PC-3 (cell line): ENCODE results near the gene METTL16.

Experiments used
- EZH2 ChIP-seq: fragments of 300-600 bp; sonication (generic); IDR thresholded peaks from one replicate; pipeline ENCODE4 v1.6.1; 2017; ENCODE audit warnings: antibody characterized with exemption, mild to moderate bottlenecking, low read length; ENCODE audit not compliant: unreplicated experiment
- EZH2phosphoT487 ChIP-seq: fragments of 300-600 bp; sonication (generic); IDR thresholded peaks from 2 replicates; pipeline ENCODE4 v1.6.1; 2018; ENCODE audit warnings: mild to moderate bottlenecking, antibody characterized with exemption, low read length, borderline replicate concordance
- TF ChIP-seq, protein P1 (sequence below): fragments of 300-600 bp; sonication (generic); conservative IDR thresholded peaks from 2 replicates; pipeline ENCODE4 v1.5.1; 2017; ENCODE audit warnings: antibody characterized with exemption, low read depth, mild to moderate bottlenecking, low read length

DNA sequence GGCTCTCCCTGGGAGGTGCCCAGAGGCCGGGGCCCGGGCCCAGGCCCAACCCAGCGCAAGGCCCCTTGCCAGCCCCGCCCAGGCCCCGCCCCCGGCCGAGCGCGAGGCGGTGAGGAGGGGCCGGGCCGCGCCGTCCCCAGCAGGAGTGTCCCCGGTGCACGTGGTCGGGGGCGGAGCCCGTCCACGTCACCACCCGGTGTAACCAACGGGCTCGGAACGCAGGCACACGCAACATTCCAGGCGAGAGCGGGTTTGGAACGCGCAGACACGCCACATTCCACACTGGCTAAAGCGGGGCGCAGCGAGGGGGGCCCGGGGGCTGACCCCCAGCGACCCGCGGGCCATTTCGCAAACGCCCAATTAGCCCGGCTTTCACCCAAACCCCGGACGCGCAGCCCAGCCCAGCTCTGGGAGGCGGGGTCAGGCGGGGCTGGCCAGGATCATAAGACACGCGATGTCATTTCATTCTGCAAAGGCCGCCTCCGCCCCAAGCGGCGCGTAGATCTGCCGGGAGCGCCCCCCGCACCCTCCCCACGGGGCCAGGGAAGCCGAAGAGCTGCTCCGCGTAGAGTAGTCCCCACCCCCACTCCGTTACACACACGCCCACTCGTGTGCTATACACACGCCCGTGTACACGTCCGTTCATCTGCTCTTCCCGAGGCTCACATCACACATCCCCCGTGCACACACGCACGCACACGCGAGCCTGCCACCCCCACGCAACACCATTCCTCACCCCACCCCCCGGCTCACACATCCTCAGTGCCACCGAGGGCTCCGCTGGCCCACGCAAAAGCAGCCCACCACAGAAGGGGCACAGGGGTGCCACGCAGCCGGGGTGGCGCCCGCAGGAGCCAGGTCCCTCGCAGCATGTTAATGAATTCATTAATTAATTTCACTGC, 111.9 kb downstream of the METTL16 start:
- TF ChIP-seq, protein P1, sequence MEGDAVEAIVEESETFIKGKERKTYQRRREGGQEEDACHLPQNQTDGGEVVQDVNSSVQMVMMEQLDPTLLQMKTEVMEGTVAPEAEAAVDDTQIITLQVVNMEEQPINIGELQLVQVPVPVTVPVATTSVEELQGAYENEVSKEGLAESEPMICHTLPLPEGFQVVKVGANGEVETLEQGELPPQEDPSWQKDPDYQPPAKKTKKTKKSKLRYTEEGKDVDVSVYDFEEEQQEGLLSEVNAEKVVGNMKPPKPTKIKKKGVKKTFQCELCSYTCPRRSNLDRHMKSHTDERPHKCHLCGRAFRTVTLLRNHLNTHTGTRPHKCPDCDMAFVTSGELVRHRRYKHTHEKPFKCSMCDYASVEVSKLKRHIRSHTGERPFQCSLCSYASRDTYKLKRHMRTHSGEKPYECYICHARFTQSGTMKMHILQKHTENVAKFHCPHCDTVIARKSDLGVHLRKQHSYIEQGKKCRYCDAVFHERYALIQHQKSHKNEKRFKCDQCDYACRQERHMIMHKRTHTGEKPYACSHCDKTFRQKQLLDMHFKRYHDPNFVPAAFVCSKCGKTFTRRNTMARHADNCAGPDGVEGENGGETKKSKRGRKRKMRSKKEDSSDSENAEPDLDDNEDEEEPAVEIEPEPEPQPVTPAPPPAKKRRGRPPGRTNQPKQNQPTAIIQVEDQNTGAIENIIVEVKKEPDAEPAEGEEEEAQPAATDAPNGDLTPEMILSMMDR, result no peak
- TF ChIP-seq EZH2phosphoT487, result peak; percentile 81
- no peak for TF ChIP-seq EZH2
